Measurements from ENCODE around the gene CASP3.
A peak's percentile ranks its signal among the peaks of the same experiment; 100 is the strongest.
"Not testable (repeated sequence)": the region's sequence is repeated elsewhere in the genome, so short reads cannot be mapped to it uniquely, and the experiment has no call there.

CASP3 gene

DNA sequence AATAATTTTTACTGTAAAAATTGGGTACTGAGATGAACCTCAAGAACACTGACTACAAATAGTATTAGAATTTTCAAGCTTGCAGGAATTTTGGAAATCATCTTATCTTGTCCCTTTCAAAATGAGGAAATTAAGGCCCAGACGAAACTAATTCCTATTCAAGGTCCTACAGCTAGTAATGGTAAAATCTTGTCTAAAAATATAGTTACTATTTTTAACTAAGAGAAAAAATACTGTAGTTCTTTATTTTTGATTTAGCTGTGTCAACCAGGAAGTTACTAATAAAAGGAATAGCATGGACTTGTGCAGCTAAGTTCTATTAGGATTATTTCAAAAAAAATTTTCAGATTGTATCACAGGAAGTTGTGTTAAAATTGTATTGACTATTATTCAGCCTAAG, 13.0 kb upstream of the CASP3 start:
- DNase-seq: no peak

DNA sequence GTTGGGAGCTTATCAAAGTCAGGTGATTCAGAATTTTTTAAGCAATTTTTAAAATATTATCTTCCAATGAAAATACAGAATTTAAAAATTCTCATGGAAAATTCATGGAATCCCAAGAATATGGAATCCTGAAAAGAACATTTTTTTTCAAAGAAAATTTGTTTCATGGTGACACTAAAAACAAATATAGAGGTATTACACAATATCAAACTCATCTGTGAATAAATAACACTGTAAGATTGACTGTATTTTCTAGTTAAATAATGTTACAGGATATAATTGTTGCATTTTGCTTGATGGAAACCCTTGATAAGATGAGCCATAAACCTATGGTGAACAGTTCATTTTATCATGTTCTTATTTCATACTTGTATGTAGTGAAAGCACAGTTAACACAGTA, 11.7 kb upstream of the CASP3 start:
- no peak for DNase-seq

DNA sequence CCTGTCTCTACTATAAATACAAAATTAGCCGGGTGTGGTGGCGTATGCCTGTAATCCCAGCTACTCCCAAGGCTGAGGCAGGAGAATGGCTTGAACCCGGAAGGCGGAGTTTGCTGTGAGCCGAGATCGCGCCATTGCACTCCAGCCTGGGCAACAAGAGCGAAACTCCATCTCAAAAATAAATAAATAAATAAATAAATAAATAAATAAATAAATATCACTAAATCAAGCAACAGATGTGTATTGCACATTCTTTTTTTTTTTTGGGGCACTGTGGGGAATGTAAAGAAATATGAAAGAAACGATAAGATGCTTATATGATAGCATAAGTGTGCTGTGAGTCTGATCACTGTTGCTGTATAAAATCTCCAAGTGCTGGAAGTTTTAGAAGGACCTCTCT, 8.6 kb upstream of the CASP3 start:
- DNase-seq: not testable (repeated sequence)

DNA sequence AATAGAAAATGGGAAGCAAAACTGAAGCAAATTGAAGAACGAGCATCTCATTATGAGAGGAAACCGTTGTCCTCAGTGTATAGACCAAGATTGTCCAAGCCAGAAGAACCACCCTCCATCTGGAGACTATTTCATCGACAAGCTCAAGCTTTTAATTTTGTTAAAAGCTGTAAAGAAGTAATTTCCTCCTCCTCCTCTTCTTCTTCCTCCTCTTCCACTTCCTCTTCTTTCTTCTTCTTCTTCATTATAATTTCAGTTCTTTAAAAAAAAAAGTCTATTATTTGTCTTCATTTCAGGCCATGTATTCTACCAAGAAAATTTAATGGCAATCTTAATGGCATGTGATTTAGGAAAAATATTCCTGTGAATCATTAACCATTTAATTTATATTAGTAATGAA, 7.9 kb upstream of the CASP3 start:
- no peak for DNase-seq

DNA sequence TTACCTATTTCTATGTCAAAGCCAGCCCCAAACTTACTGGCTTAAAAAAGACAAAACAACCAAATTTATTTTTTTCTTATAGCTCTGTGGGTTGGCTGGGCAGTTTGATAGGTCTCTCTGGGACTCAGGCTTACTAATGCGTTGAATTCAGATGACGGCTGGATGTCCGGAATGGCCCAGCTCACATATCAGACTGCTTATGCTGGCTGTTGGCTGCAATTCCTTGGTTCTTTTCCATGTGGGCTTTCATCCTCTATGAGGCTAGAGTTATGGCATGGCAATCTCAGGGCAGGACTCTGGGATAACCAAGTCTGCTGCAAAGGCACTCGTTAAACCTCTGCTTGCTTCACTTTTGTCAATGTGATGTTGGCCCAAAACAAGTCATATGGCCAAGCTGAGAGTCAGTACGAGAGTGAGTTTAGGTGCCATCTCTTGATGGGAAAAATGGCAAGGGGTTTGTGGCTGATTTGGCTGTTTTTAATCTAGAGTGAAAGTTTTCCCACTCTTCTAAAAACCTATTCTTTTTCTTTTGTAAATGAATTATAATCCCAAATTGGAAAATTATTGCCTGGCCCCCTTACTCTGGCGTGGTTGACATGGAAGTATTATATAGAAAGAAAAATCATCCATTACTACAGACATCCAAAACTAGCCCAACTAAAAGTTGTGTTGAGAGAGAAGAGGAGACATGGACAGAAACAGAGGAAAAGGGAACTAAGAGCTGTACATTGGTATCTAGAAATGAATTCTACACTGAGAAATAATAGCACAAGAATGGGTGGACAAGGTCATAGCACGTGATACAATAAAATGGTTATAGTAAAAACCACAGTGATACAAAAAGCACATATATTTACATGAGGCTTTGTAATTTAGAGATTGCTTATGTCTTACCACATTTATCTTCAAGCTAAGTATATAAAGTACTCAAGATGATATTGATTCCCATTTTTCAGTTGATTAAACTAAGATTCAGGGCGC, 6.9 kb upstream of the CASP3 start:
- DNase-seq: no peak

DNA sequence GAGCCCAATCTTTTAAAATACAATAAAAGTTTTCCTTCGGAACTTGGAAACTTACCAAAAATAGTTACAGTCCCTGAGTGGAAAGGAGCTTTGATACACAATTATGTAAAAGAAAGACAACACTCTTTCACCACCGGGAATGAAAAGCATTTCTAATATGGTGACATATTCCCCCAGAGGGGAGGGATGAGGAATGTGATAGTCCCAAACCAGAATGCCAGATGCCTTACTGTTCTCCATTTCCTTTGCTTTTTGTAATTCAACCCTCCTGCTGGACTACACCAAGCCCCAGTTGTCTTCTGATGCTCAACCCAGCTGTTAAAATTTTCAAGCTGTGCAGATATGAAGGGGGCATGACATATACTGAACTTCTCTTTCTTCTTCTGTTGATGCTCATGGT, 4.4 kb upstream of the CASP3 start:
- no peak for DNase-seq

DNA sequence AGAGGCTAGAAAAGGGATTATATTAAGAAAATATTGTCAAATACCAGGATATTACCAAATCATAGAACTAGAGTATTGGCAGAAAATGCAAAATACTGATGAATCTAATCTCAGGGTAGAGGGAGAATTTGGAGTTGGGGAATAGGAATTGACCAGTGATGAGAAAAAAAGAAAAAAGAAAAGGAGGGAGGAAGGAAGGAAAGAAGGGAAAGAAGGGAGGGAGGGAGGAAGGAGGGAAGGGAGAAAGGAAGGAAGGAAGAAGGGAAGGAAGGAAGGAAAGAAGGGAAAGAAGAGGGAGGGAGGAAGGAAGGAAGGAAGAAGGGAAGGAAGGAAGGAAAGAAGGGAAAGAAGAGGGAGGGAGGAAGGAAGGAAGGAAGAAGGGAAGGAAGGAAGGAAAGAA, 3.4 kb upstream of the CASP3 start:
- DNase-seq: not testable (repeated sequence)

DNA sequence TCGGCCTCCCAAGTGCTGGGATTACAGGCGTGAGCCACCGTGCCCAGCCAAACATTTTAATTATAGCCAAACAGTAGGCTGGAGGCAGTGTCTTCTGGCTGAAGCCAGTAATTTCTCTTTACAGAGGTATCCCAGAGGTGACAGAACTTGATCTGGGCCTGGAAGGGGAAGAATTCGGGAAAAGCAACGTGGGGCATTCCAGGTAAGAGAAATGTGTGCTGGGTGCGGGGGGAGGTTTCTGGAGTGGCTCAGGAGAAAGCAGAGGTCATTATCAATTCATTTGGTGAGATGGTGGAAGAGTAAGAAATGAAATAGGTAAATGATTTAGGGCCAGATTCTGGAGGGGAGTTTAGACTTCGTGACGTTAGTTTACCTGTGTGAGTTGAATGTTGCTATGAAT, 2.7 kb upstream of the CASP3 start:
- no peak for DNase-seq

DNA sequence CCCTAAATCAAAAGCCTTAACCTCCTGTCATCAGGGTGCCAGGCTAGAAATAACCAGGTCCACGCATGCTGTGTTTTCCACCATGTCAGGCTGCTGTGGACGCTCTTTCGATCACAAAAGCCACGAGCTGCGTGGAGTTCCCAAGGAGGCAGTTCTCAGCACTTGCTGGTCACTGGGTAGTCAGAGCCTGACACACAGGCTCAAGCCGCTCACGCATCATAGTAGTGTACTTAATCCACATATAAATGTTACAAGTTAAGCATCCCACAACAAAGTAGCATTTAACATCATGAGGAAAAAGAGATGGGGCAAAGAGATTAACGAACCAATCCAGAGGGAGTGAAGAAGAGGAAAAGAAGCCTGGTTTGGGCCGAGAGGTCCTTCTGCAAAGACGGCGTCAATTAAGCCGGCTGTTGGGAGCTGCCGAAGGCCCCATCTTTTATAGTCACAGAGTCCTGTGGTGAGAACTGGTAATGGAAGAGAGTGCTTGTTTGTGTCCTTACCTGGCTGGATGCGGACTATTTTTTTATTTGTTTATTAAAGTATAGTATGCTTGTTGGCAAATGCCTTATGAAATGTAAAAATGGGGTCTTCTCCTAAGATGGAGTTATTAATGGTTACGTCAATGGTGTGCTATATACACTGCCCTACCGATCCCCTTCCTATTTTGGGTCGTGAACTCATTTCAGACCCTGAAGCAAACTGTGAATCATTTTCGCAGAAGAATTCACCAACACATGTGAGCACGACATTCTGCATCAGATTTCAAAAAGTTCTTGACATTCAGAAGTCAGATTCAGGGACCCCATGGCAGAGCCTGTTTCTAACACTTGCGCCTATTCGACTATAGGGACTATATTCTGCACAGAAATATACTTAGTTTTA, 966 bp upstream of the CASP3 start:
- DNase-seq: no peak

DNA sequence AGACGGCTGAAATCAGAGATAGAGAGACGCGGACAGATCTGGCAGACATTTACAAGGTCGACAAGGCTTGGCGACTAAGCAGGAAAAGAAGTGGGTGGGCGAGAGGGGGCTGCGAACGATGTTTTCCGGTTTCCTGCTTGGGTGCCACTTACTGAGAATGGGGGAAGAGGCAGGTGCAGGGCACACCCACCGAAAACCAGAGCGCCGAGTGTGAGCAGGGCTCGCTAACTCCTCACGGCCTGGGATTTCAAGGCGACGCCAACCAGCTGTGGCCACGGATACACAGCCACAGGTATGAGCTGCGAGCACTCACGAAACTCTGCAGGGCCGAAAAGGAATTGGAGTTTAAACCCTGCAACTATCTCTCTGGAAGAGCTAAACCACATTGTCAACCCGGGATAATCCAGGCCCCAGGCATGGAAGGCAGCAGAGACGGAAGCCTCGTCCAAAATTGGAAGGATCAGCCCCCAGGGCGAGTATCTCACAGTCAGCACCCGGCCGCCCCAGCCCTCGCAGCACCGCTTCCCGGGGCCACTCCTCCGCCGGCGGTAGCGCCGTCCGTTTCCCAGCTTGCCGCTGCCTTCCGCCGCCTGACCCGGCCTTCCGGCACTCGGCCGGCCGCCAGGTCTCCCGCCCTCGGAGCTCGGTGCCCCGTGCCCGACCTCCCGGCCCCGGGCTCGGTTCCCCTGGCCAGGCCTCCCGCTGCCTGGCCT, 778 bp downstream of the CASP3 start:
- peak; percentile 28 for DNase-seq

DNA sequence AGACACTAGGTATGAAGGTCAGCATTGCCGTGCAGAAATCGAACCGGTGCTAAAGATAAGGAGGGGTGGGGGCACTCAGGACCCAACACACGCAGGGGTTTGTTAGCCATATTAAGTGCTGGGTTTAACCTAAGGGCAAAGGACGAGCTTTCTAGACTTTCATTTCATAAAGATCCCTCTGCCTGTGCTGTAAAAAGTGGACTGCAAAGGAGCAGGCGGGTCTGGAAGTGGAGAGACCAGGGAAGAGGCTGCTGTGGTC, 1.3 kb downstream of the CASP3 start:
- DNase-seq: no peak

DNA sequence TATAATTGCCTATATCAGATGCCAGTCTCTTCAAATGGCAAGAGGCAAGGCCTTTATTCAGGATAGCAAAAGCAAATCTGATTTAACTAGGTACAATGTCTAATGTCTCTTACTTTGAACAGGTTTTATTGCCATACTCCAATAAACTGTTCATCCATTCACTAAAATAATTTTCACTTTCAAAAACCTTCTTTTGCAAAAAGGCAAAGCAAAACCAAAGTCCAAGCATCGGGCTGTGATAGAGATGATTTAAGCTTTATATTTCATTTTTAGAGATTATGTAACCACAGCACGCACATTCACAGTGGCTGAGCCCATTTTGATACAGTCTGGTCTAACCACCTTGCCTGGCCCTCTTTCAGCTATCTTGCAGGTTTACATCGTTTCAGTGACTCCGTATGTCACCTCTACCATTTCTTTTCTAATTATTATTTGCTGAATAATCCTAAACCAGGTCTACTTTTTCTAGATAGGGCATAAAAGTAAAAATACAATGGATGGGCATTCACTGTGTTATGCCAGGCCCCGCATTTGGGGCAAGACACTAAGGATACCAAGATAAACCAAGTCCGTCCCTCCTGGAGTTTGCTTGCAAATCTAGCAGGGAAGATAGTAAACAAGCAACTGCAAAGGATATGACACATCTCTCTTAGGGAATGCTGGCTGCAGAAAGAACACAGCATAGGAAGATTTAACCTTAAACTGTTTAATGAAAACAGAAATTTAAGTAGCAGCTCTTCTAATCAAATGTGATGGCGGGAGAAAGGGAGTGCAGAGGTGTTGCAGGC, 1.8 kb downstream of the CASP3 start:
- DNase-seq: no peak

DNA sequence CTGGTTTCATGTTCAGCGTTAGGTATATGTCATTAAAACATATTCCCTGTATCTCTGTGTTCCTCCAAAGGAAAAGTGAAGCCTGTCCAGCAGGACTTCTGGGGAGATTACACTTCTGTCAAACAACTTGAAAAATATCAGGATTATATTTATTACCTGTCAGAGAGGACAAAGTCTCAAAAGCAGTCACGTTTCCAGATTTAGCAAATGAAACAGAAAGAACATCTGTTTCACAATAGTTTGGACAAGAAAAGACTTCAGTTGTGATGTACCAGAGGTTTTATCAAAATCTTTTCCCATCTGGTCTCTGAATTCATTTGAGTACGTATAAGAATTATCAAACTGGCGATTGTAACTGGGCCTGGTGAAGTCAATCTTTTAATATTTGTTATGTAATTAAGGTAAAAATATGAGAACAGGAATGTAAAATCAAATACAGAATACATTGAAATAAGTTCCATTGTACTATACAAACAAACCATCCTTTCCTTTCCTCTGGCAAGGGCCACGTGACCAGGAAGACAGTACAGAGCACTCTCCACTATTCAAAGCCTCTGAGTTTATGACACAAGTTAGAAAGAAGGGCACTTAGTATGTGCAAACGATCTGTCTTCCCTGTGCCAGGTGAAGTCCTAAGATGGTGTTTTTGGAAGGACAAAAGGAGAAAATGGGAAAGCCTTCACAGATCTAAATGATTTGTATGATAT, 3.2 kb downstream of the CASP3 start:
- no peak for DNase-seq

DNA sequence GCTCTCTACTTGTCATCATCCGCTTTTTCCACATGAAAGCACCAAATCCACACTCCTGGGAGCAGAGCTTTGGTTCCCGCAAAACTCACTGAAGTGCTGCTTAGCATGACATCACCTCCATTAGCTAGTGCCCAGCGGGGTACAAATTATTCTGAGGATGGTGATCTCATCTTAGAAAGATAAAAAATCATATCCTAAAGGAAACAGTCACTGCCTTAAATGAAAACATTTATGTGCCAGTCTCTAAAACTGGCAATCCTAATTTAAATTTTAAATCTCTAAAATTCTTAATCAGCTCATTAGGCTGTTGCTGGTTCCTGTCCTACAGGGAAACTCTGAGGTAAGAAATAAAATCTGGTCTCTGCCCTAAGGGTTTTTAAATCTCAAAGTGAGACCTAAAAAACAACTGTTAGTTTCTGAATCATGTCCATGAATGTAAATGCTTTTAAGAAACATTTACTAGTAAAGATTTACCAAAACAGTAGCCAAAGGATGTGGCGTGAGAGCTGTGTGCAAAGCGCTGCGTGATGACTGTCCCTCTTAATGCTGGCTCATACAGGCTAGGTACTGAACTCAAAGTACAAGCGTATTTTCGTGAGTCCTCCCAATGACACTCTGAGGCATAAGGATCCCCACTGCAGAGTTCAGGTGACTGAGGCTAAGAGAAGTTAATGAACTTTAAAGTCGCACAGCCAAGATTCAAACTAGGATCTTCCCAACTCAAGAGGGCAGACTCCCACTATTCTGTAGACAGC, 4.5 kb downstream of the CASP3 start:
- no peak for DNase-seq

DNA sequence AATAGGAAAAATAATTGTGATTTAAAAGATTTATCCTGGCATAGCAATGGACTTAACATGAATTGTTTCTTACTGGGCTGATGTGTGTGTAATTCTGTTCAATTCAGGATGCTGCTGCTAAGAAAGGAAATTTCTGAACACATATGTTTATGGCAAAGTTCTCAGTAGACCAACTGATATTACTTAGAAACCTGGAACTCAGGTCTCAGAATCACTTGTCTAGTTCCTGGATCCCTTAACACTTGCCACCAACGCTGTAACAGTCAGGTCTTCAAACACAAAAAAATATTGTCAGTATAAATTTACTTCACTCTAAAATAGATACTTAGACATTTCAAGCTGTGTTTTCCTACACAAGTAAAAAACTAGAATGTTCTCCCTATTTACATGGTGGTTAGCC, 5.5 kb downstream of the CASP3 start:
- no peak for DNase-seq

DNA sequence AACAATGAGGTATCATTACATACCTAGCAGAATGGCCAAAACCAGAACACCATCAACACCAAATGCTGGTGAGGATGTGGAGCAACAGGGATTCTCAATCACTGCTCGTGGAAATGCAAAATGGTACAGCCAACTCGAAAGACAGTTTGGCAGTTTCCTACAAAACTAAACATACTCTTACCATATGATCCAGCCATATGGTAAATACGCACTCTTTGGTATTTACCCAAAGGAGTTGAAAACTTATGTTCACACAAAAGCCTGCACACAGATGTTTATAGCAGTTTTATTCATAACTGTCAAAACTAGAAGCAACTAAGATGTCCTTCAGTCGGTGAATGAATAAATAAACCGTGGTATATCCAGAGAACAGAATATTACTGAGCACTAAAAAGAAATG, 7.8 kb downstream of the CASP3 start:
- DNase-seq: no peak

DNA sequence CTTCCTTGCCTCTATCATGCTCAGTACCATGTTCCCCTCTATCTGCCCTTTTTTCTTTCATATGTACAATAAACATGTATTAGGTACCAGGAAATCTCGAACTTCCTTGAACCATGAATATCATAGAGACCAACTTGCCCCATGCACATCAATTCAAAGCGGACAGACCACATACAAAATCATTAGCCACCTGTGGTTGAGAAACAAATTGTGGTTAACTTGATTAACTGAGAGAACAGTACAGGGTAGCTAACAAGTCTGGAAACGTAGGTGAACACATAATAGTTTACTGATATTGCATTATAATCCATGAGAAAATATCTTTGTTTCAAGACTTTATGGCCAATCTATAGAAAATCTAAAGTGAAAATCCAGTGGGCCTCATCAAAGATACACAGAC, 8.2 kb downstream of the CASP3 start:
- no peak for DNase-seq

DNA sequence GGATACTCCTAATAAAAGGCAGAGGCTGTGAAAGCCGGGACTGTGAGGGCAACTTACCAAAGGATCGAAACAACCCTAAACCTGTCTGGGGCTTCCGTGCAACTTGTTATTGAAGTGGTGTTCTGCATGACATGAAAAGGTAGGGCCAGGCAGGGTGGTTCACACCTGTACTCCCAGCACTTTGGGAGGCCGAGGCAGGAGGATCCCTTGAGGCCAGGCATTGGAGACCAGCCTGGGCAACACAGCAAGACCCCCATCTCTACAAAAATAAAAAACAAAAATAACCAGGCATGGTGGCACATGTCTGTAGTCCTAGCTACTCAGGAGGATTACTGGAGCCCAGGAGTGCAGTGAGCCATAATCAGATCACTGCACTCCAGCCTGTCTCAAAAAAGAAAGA, 12.3 kb downstream of the CASP3 start:
- no peak for DNase-seq

DNA sequence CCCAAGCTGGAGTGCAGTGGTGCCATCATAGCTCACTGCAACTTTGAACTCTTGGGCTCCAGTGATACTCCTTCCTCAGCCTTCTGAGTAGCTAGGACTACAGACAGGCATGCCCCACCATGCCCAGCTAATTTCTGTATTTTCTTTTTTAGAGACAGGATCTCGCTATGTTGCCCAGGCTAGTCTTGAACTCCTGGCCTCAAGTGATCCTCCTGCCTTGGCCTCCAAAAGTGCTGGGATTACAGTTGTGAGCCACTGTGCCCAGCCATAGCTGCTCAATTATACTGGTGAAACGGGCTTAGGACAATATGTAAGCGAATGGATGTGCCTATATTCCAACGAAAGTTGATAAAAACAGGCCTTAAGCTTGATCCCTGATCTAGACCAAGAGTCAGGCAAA, 13.1 kb downstream of the CASP3 start:
- DNase-seq: no peak

DNA sequence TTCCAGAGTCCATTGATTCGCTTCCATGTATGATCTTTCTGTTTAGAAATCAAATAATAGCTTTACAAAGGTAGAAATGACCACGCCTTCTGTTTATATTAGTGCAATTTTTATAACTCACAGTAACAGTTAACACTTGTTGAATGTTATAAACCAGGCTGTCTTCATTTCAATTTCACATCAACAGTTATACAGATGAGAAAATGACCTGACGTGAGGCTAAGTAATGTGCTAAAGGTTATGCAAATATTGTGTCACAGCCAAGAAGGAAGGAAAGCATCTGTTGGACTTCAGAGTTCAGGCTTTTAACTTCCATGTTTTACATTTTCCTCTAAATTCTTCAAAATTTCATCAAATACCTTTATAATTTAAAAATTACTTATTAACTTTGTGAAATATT, 13.9 kb downstream of the CASP3 start:
- DNase-seq: no peak

DNA sequence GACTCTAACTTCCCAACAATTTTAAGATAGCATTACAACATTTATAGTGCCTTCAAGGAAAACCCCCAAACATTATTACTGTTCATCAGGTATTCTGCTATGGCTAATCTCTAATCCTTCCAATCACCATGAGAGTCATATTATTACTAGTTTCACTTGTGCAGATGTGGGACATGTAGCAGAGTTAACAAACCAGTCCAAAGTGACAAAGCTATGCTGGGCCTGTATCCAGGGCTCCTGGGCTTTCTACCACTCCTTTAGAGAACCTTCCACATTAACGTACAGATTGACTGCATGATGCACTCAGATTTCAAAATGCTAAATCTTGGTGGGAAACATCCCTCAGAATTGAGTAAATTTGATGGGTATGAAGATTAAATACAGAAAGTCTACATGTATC, 16.4 kb downstream of the CASP3 start:
- no peak for DNase-seq

All from T-helper 9 cell (primary cell).